K562 (cell line): ENCODE results near the gene S100A3. TPM values are rescaled to one million over a fixed set of nuclear protein-coding genes. Genes with fewer than 3 reads are reported as not detected.

Experiments
- BCL6 ChIP-seq: fragments of 250-450 bp; sonication (Bioruptor Pico); IDR thresholded peaks from 2 replicates; pipeline ENCODE4 v1.4.0; 2020
- C11orf30 ChIP-seq: fragments of 450-650 bp; IDR thresholded peaks from 2 replicates; pipeline ENCODE4 v1.6.1; 2016; ENCODE audit warnings: low read depth, mild to moderate bottlenecking
- CBFB ChIP-seq: sonication (generic); formaldehyde crosslinking; IDR thresholded peaks from 2 replicates; pipeline ENCODE4 v1.4.0; 2020; ENCODE audit warnings: mild to moderate bottlenecking, missing genetic modification reagents
- CTCF ChIP-seq, 3 experiments: IDR thresholded peaks in 2 of 3; conservative IDR thresholded peaks in 1 of 3; 2 replicates each; pipeline ENCODE4 v1.5.1; 2011 to 2012; ENCODE audit warnings: low read length in 3 of 3, mild to moderate bottlenecking in 3 of 3, control low read depth in 2 of 3, improper control_type of control experiment in 1 of 3, inconsistent platforms in 1 of 3, low read depth in 1 of 3, mixed read lengths in 1 of 3, moderate library complexity in 1 of 3; ENCODE audit not compliant: insufficient read depth in 2 of 3
- E2F3 ChIP-seq: fragments of 250-450 bp; sonication (Bioruptor Pico); IDR thresholded peaks from 2 replicates; pipeline ENCODE4 v1.4.0; 2020; ENCODE audit warnings: mild to moderate bottlenecking
- NR2C1 ChIP-seq, 2 experiments: fragments of 450-650 bp; IDR thresholded peaks; 2 replicates each; pipeline ENCODE4 v1.6.1; 2017; ENCODE audit warnings: mild to moderate bottlenecking in 2 of 2, antibody characterized with exemption in 1 of 2, inconsistent platforms in 1 of 2, missing compliant biosample characterization in 1 of 2, missing genetic modification characterization in 1 of 2
- NRF1 ChIP-seq, 2 experiments: fragments of 450-650 bp; IDR thresholded peaks in 1 of 2; conservative IDR thresholded peaks in 1 of 2; 2 replicates each; pipeline ENCODE4 v1.6.1; 2014; ENCODE audit warnings: mild to moderate bottlenecking in 2 of 2
- PKNOX1 ChIP-seq: fragments of 450-650 bp; IDR thresholded peaks from 2 replicates; pipeline ENCODE4 v1.6.1; 2016
- POLR2G ChIP-seq: fragments of 200-400 bp; formaldehyde crosslinking; IDR thresholded peaks from 2 replicates; pipeline ENCODE4 v1.6.1; 2017; ENCODE audit warnings: low read depth, mild to moderate bottlenecking, antibody characterized with exemption, low read length, moderate library complexity
- RBM15 ChIP-seq: fragments of 200-400 bp; formaldehyde crosslinking; IDR thresholded peaks from 2 replicates; pipeline ENCODE4 v1.6.1; 2018; ENCODE audit warnings: mild to moderate bottlenecking, low read length, moderate library complexity; ENCODE audit not compliant: insufficient read depth
- RBM39 ChIP-seq: fragments of 200-400 bp; formaldehyde crosslinking; optimal IDR thresholded peaks from 2 replicates; pipeline ENCODE3; 2018; ENCODE audit warnings: low read depth, low read length
- RNF2 ChIP-seq: sonication (generic); IDR thresholded peaks from 2 replicates; pipeline ENCODE4 v1.6.1; 2016
- SP1 ChIP-seq: sonication (generic); formaldehyde crosslinking; IDR thresholded peaks from 2 replicates; pipeline ENCODE4 v1.8.1; 2022; ENCODE audit warnings: mild to moderate bottlenecking, missing genetic modification reagents
- TCF7L2 ChIP-seq: fragments of 150-350 bp; IDR thresholded peaks from 2 replicates; pipeline ENCODE4 v1.6.1; 2016; ENCODE audit warnings: low read depth, mild to moderate bottlenecking, low read length, moderate library complexity
- ZBTB9 ChIP-seq: fragments of 450-650 bp; formaldehyde crosslinking; IDR thresholded peaks from 2 replicates; pipeline ENCODE4 v1.4.0; 2020; ENCODE audit warnings: mild to moderate bottlenecking, moderate library complexity
- ZNF277 ChIP-seq: fragments of 250-450 bp; sonication (Bioruptor Pico); IDR thresholded peaks from 2 replicates; pipeline ENCODE4 v1.8.0; 2022; ENCODE audit warnings: inconsistent platforms, mild to moderate bottlenecking, moderate library complexity, borderline replicate concordance
- ZNF780A ChIP-seq: fragments of 250-450 bp; sonication (Bioruptor Pico); IDR thresholded peaks from 2 replicates; pipeline ENCODE4 v1.5.0; 2021; ENCODE audit warnings: mild to moderate bottlenecking
- polyA plus RNA-seq, 8 experiments: library from polyadenylated mRNA; depleted of rRNA in 4 of 8; stranded (reverse) in 5 of 8; unstranded in 3 of 8; fragments of >200 nt; fragmentation: Nextera tagmentation in 2 of 8; fragmentation: Illumina TruSeq in 1 of 8; extraction: Ambion mirVana in 2 of 8; extraction: Trizol in 1 of 8; gene quantifications; 2 replicates each; pipeline versions ENCODE4 v1.2.1 to v1.2.3, GENCODE V29; 2011 to 2014; ENCODE audit warnings: inconsistent platforms in 1 of 8, missing spikeins in 1 of 8
- total RNA-seq, 7 experiments: library from RNA; depleted of rRNA in 6 of 7; stranded (reverse); fragments of >200 nt in 6 of 7; fragmentation: Illumina TruSeq in 2 of 7; extraction: Trizol in 2 of 7; gene quantifications; 2 replicates each; pipeline versions ENCODE4 v1.2.1 to v1.2.3, GENCODE V29; 2011 to 2021; ENCODE audit warnings: low replicate concordance in 1 of 7
- TF ChIP-seq, protein P1 (sequence below): fragments of 250-450 bp; sonication (Bioruptor Pico); IDR thresholded peaks from 2 replicates; pipeline ENCODE4 v1.4.0; 2020; ENCODE audit warnings: mild to moderate bottlenecking, moderate library complexity

The S100A3 gene
- total and polyA plus RNA-seq, 9 of the 15 experiments (the other 6 are each of a cell fraction or from before 2014, with no cell fraction given) = 0.08 to 1.7 (median 0.18) TPM; not detected in 4

DNA sequence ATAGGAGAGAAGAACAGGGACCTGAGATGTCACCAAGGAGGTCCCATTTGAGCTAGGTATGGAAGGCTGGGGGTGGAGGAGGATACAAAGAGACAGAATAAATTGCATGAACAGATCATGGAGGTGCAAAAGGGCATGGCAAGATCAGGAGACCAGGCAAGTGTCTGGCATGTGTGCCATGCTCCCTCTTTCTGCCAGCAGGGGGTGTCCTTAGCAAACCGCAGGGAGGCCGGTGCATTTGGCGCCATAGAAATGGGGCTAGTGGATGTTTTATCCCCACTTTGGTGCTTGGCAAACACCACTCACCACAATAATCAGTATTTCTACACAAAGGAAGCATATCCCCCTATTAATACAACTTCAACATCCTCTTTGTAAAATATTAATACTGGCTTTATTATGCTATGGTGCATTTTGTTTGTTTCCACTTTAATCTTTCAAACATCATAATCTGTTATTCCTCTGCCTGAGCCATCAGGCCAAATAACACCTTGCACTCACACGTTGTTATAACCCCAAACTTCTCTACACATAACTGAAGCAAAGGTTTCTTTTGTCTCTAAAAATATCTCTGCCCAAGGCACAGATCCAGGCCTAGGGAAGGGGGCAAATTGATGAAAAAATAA, 39.2 kb downstream of the S100A3 start (continued):
- no peak for TF ChIP-seq ZNF780A (CRISPR knock-in tag)
- TF ChIP-seq NR2C1 (IDR thresholded peaks at IDR 0.05) = no peak
- no peak for TF ChIP-seq NR2C1 (tag; IDR thresholded peaks at IDR 0.05)
- TF ChIP-seq, protein P1, sequence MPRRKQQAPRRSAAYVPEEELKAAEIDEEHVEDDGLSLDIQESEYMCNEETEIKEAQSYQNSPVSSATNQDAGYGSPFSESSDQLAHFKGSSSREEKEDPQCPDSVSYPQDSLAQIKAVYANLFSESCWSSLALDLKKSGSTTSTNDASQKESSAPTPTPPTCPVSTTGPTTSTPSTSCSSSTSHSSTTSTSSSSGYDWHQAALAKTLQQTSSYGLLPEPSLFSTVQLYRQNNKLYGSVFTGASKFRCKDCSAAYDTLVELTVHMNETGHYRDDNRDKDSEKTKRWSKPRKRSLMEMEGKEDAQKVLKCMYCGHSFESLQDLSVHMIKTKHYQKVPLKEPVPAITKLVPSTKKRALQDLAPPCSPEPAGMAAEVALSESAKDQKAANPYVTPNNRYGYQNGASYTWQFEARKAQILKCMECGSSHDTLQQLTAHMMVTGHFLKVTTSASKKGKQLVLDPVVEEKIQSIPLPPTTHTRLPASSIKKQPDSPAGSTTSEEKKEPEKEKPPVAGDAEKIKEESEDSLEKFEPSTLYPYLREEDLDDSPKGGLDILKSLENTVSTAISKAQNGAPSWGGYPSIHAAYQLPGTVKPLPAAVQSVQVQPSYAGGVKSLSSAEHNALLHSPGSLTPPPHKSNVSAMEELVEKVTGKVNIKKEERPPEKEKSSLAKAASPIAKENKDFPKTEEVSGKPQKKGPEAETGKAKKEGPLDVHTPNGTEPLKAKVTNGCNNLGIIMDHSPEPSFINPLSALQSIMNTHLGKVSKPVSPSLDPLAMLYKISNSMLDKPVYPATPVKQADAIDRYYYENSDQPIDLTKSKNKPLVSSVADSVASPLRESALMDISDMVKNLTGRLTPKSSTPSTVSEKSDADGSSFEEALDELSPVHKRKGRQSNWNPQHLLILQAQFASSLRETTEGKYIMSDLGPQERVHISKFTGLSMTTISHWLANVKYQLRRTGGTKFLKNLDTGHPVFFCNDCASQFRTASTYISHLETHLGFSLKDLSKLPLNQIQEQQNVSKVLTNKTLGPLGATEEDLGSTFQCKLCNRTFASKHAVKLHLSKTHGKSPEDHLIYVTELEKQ (CRISPR knock-in tag) = no peak
- TF ChIP-seq CTCF (IDR thresholded peaks at IDR 0.05 in 2 of 3, conservative IDR thresholded peaks at IDR 0.05 in 1 of 3; ENCODE audit: insufficient read depth in 2 of 3, low read depth in 1 of 3, low read length in 3 of 3) = peak; percentile 83 to 95 (median 86)
- TF ChIP-seq TCF7L2 = no peak
- no peak for TF ChIP-seq NRF1 (conservative IDR thresholded peaks at IDR 0.05 in 1 of 2, IDR thresholded peaks at IDR 0.05 in 1 of 2)
- TF ChIP-seq ZNF277 (CRISPR knock-in tag) = no peak
- TF ChIP-seq BCL6 (CRISPR knock-in tag) = no peak
- no peak for TF ChIP-seq RBM15
- no peak for TF ChIP-seq PKNOX1
- no peak for TF ChIP-seq C11orf30
- TF ChIP-seq POLR2G = no peak
- TF ChIP-seq RNF2 = no peak
- TF ChIP-seq SP1 (CRISPR knock-in tag) = no peak
- no peak for TF ChIP-seq RBM39
- TF ChIP-seq E2F3 (CRISPR knock-in tag) = no peak
- TF ChIP-seq CBFB = peak; percentile 94
- TF ChIP-seq ZBTB9 = no peak
